HG03571 (cell line): Measurements from ENCODE around the gene YPEL2.
"Not testable (repeated sequence)": the region's sequence is repeated elsewhere in the genome, so short reads cannot be mapped to it uniquely, and the experiment has no call there.

Experiments used
- ATAC-seq: cut with Tn5 transposase; IDR thresholded peaks from one replicate; pipeline ENCODE4 v1.9.1; 2021; ENCODE audit not compliant: unreplicated experiment

Gene YPEL2

GRCh38 chr17:59404471-59404870 is 73.0 kb downstream of the YPEL2 start:
- ATAC-seq: no peak

- ATAC-seq: no peak
Measured at GRCh38 chr17:59405944-59406705, 74.7 kb downstream of the YPEL2 start.

- no peak for ATAC-seq
Measured at GRCh38 chr17:59406808-59407381, 75.4 kb downstream of the YPEL2 start.

- no peak for ATAC-seq
Measured at GRCh38 chr17:59409336-59410048, 78.0 kb downstream of the YPEL2 start.

GRCh38 chr17:59410049-59410437 is 78.6 kb downstream of the YPEL2 start:
- ATAC-seq: no peak

- ATAC-seq: not testable (repeated sequence)
Measured at GRCh38 chr17:59412431-59412830, 81.0 kb downstream of the YPEL2 start.

GRCh38 chr17:59413014-59413766 is 81.7 kb downstream of the YPEL2 start:
- no peak for ATAC-seq

- ATAC-seq: no peak
Measured at GRCh38 chr17:59415397-59415796, 83.9 kb downstream of the YPEL2 start.

GRCh38 chr17:59416184-59416583 is 84.7 kb downstream of the YPEL2 start:
- ATAC-seq: no peak

GRCh38 chr17:59417452-59417851 is 86.0 kb downstream of the YPEL2 start:
- ATAC-seq: no peak

- ATAC-seq: no peak
Measured at GRCh38 chr17:59418732-59419166, 87.3 kb downstream of the YPEL2 start.

- ATAC-seq: no peak
Measured at GRCh38 chr17:59420901-59421300, 89.4 kb downstream of the YPEL2 start.

GRCh38 chr17:59421722-59422121 is 90.3 kb downstream of the YPEL2 start:
- ATAC-seq: no peak

GRCh38 chr17:59423137-59423724 is 91.8 kb downstream of the YPEL2 start:
- no peak for ATAC-seq

GRCh38 chr17:59423903-59424302 is 92.4 kb downstream of the YPEL2 start:
- no peak for ATAC-seq

GRCh38 chr17:59424331-59424730 is 92.9 kb downstream of the YPEL2 start:
- no peak for ATAC-seq

GRCh38 chr17:59425085-59425931 is 93.9 kb downstream of the YPEL2 start:
- no peak for ATAC-seq

GRCh38 chr17:59426031-59426430 is 94.6 kb downstream of the YPEL2 start:
- no peak for ATAC-seq

- no peak for ATAC-seq
Measured at GRCh38 chr17:59427425-59427921, 96.0 kb downstream of the YPEL2 start.

GRCh38 chr17:59427996-59428395 is 96.5 kb downstream of the YPEL2 start:
- no peak for ATAC-seq
